ENCODE results near the gene PLCB4. TPM values are rescaled to one million over a fixed set of nuclear protein-coding genes. Genes with fewer than 3 reads are reported as not detected.

The PLCB4 gene
- polyA plus RNA-seq, 1 donor (not counting 4 experiments of a cell fraction or from before 2014, with no cell fraction given), result 4.1 TPM

- no peak overlapping the region for H2AFZ ChIP-seq (ENCODE audit: control insufficient read depth, low read length)
- FAIRE-seq, result no peak
- no peaks in the 10 kb centered on the region for H3K9me1 ChIP-seq (ENCODE audit: control insufficient read depth, extremely low read depth, insufficient read depth, low read length)
- DNase-seq (ENCODE audit: low read depth, low spot score), result no peak
- H3K9ac ChIP-seq (ENCODE audit: control insufficient read depth, extremely low read depth, insufficient read depth, low read length), result no peak overlapping the region
- H4K20me1 ChIP-seq (ENCODE audit: control insufficient read depth, extremely low read depth, insufficient read depth, low read length), result no peaks in the 10 kb centered on the region
- H3K79me2 ChIP-seq (ENCODE audit: control insufficient read depth, insufficient read depth, low read length), result no peaks in the 10 kb centered on the region
- H3K27me3 ChIP-seq (ENCODE audit: control insufficient read depth, extremely low read depth, insufficient read depth, low read length), result no peaks in the 10 kb centered on the region
- no peaks in the 10 kb centered on the region for H3K36me3 ChIP-seq (ENCODE audit: control insufficient read depth in 2 of 2, extremely low read depth in 1 of 2, insufficient read depth in 2 of 2, low read length in 2 of 2)
- no peak overlapping the region for H3K4me3 ChIP-seq (ENCODE audit: control insufficient read depth in 2 of 3, extremely low read depth in 1 of 3, insufficient read depth in 2 of 3, low read depth in 1 of 3, low read length in 3 of 3)
- no peak for TF ChIP-seq EZH2 (IDR thresholded peaks at IDR 0.05; ENCODE audit: low read length)
- TF ChIP-seq CTCF (optimal IDR thresholded peaks at IDR 0.05 in 1 of 3, IDR thresholded peaks at IDR 0.05 in 1 of 3, conservative IDR thresholded peaks at IDR 0.05 in 1 of 3; ENCODE audit: extremely low read depth in 1 of 3, insufficient read depth in 2 of 3, low read length in 3 of 3), result no peak
- no peak overlapping the region for H3K4me2 ChIP-seq (ENCODE audit: control insufficient read depth, extremely low read depth, insufficient read depth, low read depth, low read length)
- H3K27ac ChIP-seq (ENCODE audit: control insufficient read depth, insufficient read depth, low read length), result no peak overlapping the region
- H3K9me3 ChIP-seq (ENCODE audit: control insufficient read depth, low read depth, low read length), result peaks cover 2% of the 10 kb centered on the region
- dilution Hi-C loops (cut with MboI; ENCODE audit: extremely low pct_ligation_motif_present, low sequenced_read_pairs), result no loop called here
- H3K4me1 ChIP-seq (ENCODE audit: control insufficient read depth, extremely low read depth, insufficient read depth, low read length), result no peaks in the 10 kb centered on the region
Observed at GRCh38 chr20:9442858-9443257, 374.0 kb downstream of the PLCB4 start.

DNA sequence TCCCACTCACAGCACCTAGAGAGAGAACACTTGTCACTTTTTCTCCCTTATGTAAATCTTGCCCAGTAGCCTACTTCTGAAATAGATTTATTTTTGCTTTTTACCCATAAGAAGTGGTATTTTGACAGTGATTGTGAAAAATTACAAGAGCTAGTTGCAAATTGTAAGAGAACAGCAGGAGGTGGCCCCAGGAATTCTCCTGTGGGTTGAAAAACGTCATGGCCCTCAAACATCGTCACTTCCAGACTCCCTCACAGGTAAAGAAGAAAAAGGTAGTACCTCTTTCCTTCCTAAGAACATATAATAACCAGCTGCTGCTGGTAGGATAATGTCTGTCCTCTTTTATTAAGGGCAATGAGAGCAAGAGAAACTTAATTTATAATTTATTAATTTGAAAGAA lies 376.0 kb downstream of the PLCB4 start:
- Histone ChIP-seq H3K4me2 (ENCODE audit: control insufficient read depth, extremely low read depth, insufficient read depth, low read depth, low read length) (no peak overlapping the region), H3K27ac (ENCODE audit: control insufficient read depth, insufficient read depth, low read length) (no peak overlapping the region), H3K9ac (ENCODE audit: control insufficient read depth, extremely low read depth, insufficient read depth, low read length) (no peak overlapping the region), H3K79me2 (ENCODE audit: control insufficient read depth, insufficient read depth, low read length) (no peaks in the 10 kb centered on the region), H4K20me1 (ENCODE audit: control insufficient read depth, extremely low read depth, insufficient read depth, low read length) (no peaks in the 10 kb centered on the region), H2AFZ (ENCODE audit: control insufficient read depth, low read length) (no peak overlapping the region), H3K27me3 (ENCODE audit: control insufficient read depth, extremely low read depth, insufficient read depth, low read length) (no peaks in the 10 kb centered on the region), H3K36me3 (ENCODE audit: control insufficient read depth in 2 of 2, extremely low read depth in 1 of 2, insufficient read depth in 2 of 2, low read length in 2 of 2) (no peaks in the 10 kb centered on the region), H3K9me3 (ENCODE audit: control insufficient read depth, low read depth, low read length) (no peaks in the 10 kb centered on the region), H3K4me1 (ENCODE audit: control insufficient read depth, extremely low read depth, insufficient read depth, low read length) (no peaks in the 10 kb centered on the region), H3K4me3 (ENCODE audit: control insufficient read depth in 2 of 3, extremely low read depth in 1 of 3, insufficient read depth in 2 of 3, low read depth in 1 of 3, low read length in 3 of 3) (no peak overlapping the region), H3K9me1 (ENCODE audit: control insufficient read depth, extremely low read depth, insufficient read depth, low read length) (no peaks in the 10 kb centered on the region)
- TF ChIP-seq EZH2 (IDR thresholded peaks at IDR 0.05; ENCODE audit: low read length), result no peak
- no peak for TF ChIP-seq CTCF (optimal IDR thresholded peaks at IDR 0.05 in 1 of 3, IDR thresholded peaks at IDR 0.05 in 1 of 3, conservative IDR thresholded peaks at IDR 0.05 in 1 of 3; ENCODE audit: extremely low read depth in 1 of 3, insufficient read depth in 2 of 3, low read length in 3 of 3)
- dilution Hi-C loops (cut with MboI; ENCODE audit: extremely low pct_ligation_motif_present, low sequenced_read_pairs), result no loop called here
- FAIRE-seq (no peak), DNase-seq (ENCODE audit: low read depth, low spot score) (no peak)
